ENCODE data around the gene PHLPP1.

DNA sequence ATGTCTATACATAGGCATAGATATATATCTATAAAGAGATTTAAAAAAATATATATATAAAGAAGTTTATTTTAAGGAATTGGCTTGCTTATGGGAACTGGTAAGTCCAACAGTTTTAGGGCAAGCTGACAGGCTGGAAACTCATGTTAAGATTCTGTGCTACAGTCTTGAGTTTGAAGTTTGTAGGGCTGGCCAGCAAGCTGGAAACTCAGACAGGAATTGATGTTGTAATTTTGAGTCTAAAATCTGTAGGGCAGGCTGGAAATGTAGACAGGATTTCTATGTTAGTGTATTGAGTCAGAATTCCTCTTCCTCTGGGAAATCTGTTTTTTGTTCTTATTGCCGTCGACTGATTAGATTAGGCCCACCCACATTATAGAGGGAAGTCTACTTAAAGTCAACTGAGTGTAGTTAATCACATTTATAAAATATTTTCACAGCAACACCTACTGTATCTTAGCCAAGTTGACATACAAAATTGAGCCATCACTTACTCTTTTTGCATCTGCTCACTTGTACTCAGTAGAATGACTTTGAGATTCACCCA is 60.8 kb downstream of the PHLPP1 start:
- TF ChIP-seq ELF1 (IDR thresholded peaks at IDR 0.05; ENCODE audit: borderline replicate concordance, low read depth): no peak
- TF ChIP-seq POLR2AphosphoS5 (IDR thresholded peaks at IDR 0.05; ENCODE audit: low read depth, low read length): no peak
- no peak for TF ChIP-seq POLR2A (IDR thresholded peaks at IDR 0.05; ENCODE audit: borderline replicate concordance, extremely low read depth, insufficient read depth, insufficient read length)
- no peak for TF ChIP-seq YY1 (IDR thresholded peaks at IDR 0.05; ENCODE audit: extremely low read depth, insufficient replicate concordance, low read depth, low read length)
- TF ChIP-seq EZH2 (IDR thresholded peaks at IDR 0.05): no peak
- TF ChIP-seq, protein P1, sequence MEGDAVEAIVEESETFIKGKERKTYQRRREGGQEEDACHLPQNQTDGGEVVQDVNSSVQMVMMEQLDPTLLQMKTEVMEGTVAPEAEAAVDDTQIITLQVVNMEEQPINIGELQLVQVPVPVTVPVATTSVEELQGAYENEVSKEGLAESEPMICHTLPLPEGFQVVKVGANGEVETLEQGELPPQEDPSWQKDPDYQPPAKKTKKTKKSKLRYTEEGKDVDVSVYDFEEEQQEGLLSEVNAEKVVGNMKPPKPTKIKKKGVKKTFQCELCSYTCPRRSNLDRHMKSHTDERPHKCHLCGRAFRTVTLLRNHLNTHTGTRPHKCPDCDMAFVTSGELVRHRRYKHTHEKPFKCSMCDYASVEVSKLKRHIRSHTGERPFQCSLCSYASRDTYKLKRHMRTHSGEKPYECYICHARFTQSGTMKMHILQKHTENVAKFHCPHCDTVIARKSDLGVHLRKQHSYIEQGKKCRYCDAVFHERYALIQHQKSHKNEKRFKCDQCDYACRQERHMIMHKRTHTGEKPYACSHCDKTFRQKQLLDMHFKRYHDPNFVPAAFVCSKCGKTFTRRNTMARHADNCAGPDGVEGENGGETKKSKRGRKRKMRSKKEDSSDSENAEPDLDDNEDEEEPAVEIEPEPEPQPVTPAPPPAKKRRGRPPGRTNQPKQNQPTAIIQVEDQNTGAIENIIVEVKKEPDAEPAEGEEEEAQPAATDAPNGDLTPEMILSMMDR (IDR thresholded peaks at IDR 0.05 in 2 of 3, conservative IDR thresholded peaks at IDR 0.05 in 1 of 3; ENCODE audit: borderline replicate concordance in 1 of 3, insufficient read depth in 1 of 3, low read depth in 2 of 3, low read length in 2 of 3): no peak
- no peak for TF ChIP-seq ZNF274 (IDR thresholded peaks at IDR 0.05; ENCODE audit: low read depth, low read length)

Measured in HCT116 (cell line).